ENCODE measurements around the gene ZFP92.

The ZFP92 gene

DNA sequence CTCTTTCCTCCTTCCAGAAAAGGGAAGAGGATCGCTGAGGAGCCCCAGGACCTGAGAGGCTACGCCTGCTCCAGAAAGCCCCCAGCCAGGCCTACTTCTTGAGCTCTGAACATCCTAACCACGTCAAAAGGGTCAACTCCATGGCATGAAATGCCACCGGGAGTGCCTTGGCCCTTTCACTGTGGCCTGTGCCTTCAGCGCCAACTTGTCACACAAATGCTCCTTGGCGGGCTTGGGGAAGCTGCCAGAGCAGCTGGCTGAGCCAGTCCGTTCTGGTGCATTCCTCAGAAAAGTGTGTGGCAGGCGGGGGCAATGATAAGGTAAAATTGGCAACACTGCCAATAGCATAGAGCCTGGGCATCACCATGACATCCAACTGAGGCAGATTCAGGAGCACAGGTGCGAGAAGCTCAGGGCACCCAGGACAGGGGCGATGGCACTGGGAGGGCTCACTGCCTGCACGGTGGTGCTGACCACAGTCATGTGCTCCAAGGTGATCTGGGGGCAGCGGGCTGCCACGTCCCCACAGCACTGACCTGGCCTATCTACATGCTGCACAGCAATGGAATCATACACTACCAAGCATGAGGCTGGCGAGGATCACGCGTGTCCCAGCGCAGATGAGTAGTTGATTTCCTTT lies 46.7 kb downstream of the ZFP92 start:
- no peak for DNase-seq

DNA sequence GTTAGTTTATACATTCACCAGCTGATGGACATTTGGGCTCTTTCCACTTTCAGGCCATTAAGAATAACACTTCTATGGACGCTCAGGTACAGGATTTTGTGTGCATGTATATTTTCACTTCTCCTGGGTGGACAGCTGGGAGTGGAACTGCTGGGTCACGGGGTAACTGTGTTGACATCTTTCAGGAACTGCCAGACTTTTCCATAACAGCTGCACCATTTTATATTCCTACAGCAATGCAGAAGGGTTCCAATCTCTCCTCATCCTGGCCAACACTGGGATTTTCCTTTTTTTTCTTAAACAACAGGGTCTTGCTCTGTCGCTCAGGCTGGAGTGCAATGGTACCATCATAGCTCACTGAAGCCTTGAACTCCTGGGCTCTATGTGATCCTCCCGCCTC lies 47.2 kb downstream of the ZFP92 start:
- DNase-seq = no peak

DNA sequence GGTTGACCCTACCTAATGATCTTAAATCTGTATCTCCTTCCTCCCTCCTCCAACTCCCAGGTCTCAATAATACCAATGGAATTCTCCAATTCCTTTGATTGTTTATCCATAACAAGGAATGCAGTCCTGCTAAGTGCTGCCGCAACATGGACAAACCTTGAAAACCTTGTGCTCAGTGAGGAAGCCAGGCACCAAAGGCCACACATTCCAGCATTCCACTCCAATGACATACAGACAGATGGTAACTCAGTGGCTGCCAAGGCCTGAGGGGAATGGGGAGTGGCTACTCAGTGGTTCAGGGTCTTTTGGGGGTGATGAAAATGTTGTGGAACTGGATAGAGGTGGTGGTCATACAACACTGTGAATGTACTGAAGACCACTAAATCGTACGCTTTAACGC lies 48.7 kb downstream of the ZFP92 start:
- DNase-seq = no peak

DNA sequence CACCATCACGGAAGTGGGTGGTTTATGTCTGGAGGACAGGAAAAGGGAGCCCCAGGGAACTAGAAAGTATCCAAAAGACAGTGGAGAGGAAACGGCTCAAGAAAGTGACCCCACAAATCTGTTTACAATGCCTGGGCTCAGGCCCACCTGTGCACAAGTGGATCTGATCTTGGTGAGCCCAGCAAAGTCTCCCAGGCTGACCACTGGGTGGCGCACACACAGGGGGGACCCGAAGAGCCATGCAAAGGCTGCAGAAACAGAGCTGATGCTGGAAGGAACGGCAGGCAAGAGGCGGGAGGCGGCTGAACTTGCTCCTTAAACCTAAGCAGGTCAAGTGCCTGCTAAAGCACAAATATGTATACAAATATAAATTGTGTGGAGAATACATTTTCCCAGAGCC lies 49.6 kb downstream of the ZFP92 start:
- DNase-seq = peak; percentile 58
